Measurements from ENCODE around the gene SHMT2.

DNA sequence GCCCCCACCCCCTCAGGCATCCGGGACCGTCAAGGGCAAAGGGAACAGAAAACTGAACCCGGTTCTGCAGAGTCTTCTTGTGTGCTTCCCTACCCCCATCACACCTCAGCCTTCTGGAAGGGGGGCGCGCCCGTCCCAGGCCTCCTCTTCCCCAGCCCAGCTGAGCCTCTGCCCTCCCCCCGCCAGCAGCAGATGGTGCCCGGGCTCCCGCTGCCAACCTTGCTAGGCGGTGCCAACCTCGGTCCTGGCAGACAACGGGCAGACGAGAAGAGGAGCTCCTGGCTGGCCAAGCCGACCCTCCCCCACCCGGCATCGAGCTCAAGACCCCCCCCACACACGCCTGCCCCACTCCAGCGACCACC is 12.8 kb downstream of the SHMT2 start:
- TF ChIP-seq EZH2 (IDR thresholded peaks at IDR 0.05) (no peak), POLR2AphosphoS5 (IDR thresholded peaks at IDR 0.05; ENCODE audit: borderline replicate concordance, low read depth, low read length) (no peak)

Data from SK-N-MC (cell line).